SK-N-SH treated with all-trans-retinoic acid at 6 μM for 48 hours (cell line): Measurements from ENCODE around the gene RBBP6.

Source experiments
- ATAC-seq: fragments of 200-7000 bp; cut with Tn5 transposase; 3 replicates; pipeline ENCODE4 v1.9.1; 2020; ENCODE audit warnings: mild to moderate bottlenecking, moderate library complexity
- ARNTL ChIP-seq: fragments of 450-650 bp; formaldehyde crosslinking; IDR thresholded peaks from 2 replicates; pipeline ENCODE4 v1.5.0; 2020; ENCODE audit warnings: low read depth, mild to moderate bottlenecking, moderate library complexity, borderline replicate concordance
- CREB5 ChIP-seq: fragments of 250-450 bp; sonication (Bioruptor Pico); IDR thresholded peaks from 2 replicates; pipeline ENCODE4 v1.5.1; 2020; ENCODE audit warnings: low read depth, mild to moderate bottlenecking, moderate library complexity
- CSDC2 ChIP-seq: fragments of 250-450 bp; sonication (Bioruptor Pico); IDR thresholded peaks from 2 replicates; pipeline ENCODE4 v1.5.0; 2020; ENCODE audit warnings: mild to moderate bottlenecking, moderate library complexity
- CSRNP3 ChIP-seq: fragments of 250-450 bp; sonication (Bioruptor Pico); IDR thresholded peaks from 2 replicates; pipeline ENCODE4 v1.5.1; 2021; ENCODE audit warnings: mild to moderate bottlenecking, moderate library complexity
- ESRRG ChIP-seq: fragments of 250-450 bp; sonication (Bioruptor Pico); IDR thresholded peaks from 2 replicates; pipeline ENCODE4 v1.6.1; 2021; ENCODE audit warnings: mild to moderate bottlenecking
- GLIS3 ChIP-seq: fragments of 250-450 bp; sonication (Bioruptor Pico); IDR thresholded peaks from 2 replicates; pipeline ENCODE4 v1.5.0; 2020; ENCODE audit warnings: mild to moderate bottlenecking, moderate library complexity
- ISL1 ChIP-seq: fragments of 250-450 bp; sonication (Bioruptor Pico); IDR thresholded peaks from 2 replicates; pipeline ENCODE4 v2.1.2; 2022; ENCODE audit warnings: mild to moderate bottlenecking, moderate library complexity
- PPARA ChIP-seq: fragments of 250-450 bp; sonication (Bioruptor Pico); IDR thresholded peaks from 2 replicates; pipeline ENCODE4 v1.5.0; 2020; ENCODE audit warnings: mild to moderate bottlenecking, borderline replicate concordance
- RARB ChIP-seq: fragments of 250-450 bp; sonication (Bioruptor Pico); IDR thresholded peaks from 2 replicates; pipeline ENCODE4 v1.8.0; 2021; ENCODE audit warnings: mild to moderate bottlenecking, moderate library complexity
- SNAI2 ChIP-seq: fragments of 250-450 bp; sonication (Bioruptor Pico); IDR thresholded peaks from 2 replicates; pipeline ENCODE4 v1.5.0; 2020; ENCODE audit warnings: mild to moderate bottlenecking, moderate library complexity
- TCF4 ChIP-seq: fragments of 250-450 bp; sonication (Bioruptor Pico); IDR thresholded peaks from 2 replicates; pipeline ENCODE4 v1.8.0; 2021; ENCODE audit warnings: mild to moderate bottlenecking, moderate library complexity, borderline replicate concordance
- TOX ChIP-seq: fragments of 250-450 bp; sonication (Bioruptor Pico); IDR thresholded peaks from 2 replicates; pipeline ENCODE4 v1.8.0; 2021; ENCODE audit warnings: mild to moderate bottlenecking, moderate library complexity, borderline replicate concordance
- TSHZ2 ChIP-seq: fragments of 250-450 bp; sonication (Bioruptor Pico); IDR thresholded peaks from 2 replicates; pipeline ENCODE4 v1.5.0; 2020; ENCODE audit warnings: mild to moderate bottlenecking, moderate library complexity
- ZC3H10 ChIP-seq: fragments of 250-450 bp; sonication (Bioruptor Pico); IDR thresholded peaks from 2 replicates; pipeline ENCODE4 v1.5.1; 2021; ENCODE audit warnings: mild to moderate bottlenecking, moderate library complexity
- ZFP3 ChIP-seq: fragments of 250-450 bp; sonication (Bioruptor Pico); IDR thresholded peaks from 2 replicates; pipeline ENCODE4 v1.5.0; 2020; ENCODE audit warnings: mild to moderate bottlenecking, moderate library complexity
- ZFP30 ChIP-seq: fragments of 450-650 bp; formaldehyde crosslinking; IDR thresholded peaks from 2 replicates; pipeline ENCODE4 v1.5.0; 2022; ENCODE audit warnings: mild to moderate bottlenecking, moderate library complexity
- ZNF565 ChIP-seq: fragments of 450-650 bp; formaldehyde crosslinking; conservative IDR thresholded peaks from 2 replicates; pipeline ENCODE4 v1.5.0; 2020; ENCODE audit warnings: low read depth, mild to moderate bottlenecking, moderate library complexity
- ZNF70 ChIP-seq: fragments of 450-650 bp; formaldehyde crosslinking; IDR thresholded peaks from 2 replicates; pipeline ENCODE4 v1.5.0; 2020; ENCODE audit warnings: mild to moderate bottlenecking, moderate library complexity
- ZNF8 ChIP-seq: fragments of 450-650 bp; formaldehyde crosslinking; IDR thresholded peaks from 2 replicates; pipeline ENCODE4 v1.5.0; 2020; ENCODE audit warnings: mild to moderate bottlenecking, moderate library complexity
- TF ChIP-seq, protein P1 (sequence below): fragments of 250-450 bp; sonication (Bioruptor Pico); IDR thresholded peaks from 2 replicates; pipeline ENCODE4 v1.8.0; 2020; ENCODE audit warnings: mild to moderate bottlenecking, moderate library complexity, borderline replicate concordance

Gene RBBP6

GRCh38 chr16:24577167-24577566 is 37.8 kb downstream of the RBBP6 start:
- no peak for ATAC-seq

DNA sequence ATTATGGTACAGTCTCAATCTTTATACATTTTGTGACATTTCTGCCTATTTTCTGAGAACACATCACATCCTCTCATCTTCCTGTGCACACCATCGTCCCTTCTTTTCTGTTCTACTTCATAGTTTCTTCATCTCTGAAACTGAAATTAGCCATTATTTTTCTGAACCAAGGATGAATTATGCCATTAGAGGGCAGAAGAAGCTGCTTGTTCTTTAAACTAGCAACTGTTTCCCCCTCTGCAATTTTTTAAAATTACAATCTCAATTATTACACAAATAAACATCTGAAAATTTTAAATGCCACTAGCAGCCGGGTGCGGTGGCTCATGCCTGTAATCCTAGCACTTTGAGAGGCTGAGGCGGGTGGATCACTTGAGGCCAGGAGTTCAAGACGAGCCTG is 41.3 kb downstream of the RBBP6 start:
- ATAC-seq, result peak; percentile 46; the same call in 1 of the 3 replicates
- TF ChIP-seq ZC3H10 (CRISPR knock-in tag), result no peak
- TF ChIP-seq, protein P1, sequence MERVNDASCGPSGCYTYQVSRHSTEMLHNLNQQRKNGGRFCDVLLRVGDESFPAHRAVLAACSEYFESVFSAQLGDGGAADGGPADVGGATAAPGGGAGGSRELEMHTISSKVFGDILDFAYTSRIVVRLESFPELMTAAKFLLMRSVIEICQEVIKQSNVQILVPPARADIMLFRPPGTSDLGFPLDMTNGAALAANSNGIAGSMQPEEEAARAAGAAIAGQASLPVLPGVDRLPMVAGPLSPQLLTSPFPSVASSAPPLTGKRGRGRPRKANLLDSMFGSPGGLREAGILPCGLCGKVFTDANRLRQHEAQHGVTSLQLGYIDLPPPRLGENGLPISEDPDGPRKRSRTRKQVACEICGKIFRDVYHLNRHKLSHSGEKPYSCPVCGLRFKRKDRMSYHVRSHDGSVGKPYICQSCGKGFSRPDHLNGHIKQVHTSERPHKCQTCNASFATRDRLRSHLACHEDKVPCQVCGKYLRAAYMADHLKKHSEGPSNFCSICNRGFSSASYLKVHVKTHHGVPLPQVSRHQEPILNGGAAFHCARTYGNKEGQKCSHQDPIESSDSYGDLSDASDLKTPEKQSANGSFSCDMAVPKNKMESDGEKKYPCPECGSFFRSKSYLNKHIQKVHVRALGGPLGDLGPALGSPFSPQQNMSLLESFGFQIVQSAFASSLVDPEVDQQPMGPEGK (CRISPR knock-in tag), result no peak

More at GRCh38 chr16:24577167-24577566, 37.8 kb downstream of the RBBP6 start:
- TF ChIP-seq TCF4, result no peak
- TF ChIP-seq ARNTL (CRISPR knock-in tag), result no peak
- TF ChIP-seq ZNF565, result no peak
- no peak for TF ChIP-seq GLIS3 (CRISPR knock-in tag)
- TF ChIP-seq CREB5 (CRISPR knock-in tag), result no peak
- no peak for TF ChIP-seq TSHZ2 (CRISPR knock-in tag)
- TF ChIP-seq ESRRG (CRISPR knock-in tag), result no peak
- TF ChIP-seq CSDC2 (CRISPR knock-in tag), result no peak
- no peak for TF ChIP-seq PPARA (CRISPR knock-in tag)
- TF ChIP-seq ISL1, result no peak
- TF ChIP-seq CSRNP3 (CRISPR knock-in tag), result no peak
- TF ChIP-seq ZNF70 (CRISPR knock-in tag), result no peak
- TF ChIP-seq, protein P1 (CRISPR knock-in tag), result no peak

GRCh38 chr16:24583494-24583893 is 44.1 kb downstream of the RBBP6 start:
- no peak for TF ChIP-seq TCF4
- no peak for TF ChIP-seq ZFP30
- no peak for TF ChIP-seq CSRNP3 (CRISPR knock-in tag)
- no peak for TF ChIP-seq ZNF565
- no peak for TF ChIP-seq CSDC2 (CRISPR knock-in tag)
- TF ChIP-seq RARB (CRISPR knock-in tag), result no peak
- no peak for TF ChIP-seq ZNF8 (CRISPR knock-in tag)
- no peak for TF ChIP-seq TOX (CRISPR knock-in tag)
- no peak for TF ChIP-seq ISL1
- no peak for TF ChIP-seq SNAI2 (CRISPR knock-in tag)
- no peak for TF ChIP-seq ARNTL (CRISPR knock-in tag)
- TF ChIP-seq ZFP3 (CRISPR knock-in tag), result no peak
- no peak for TF ChIP-seq ESRRG (CRISPR knock-in tag)
- no peak for TF ChIP-seq ZC3H10 (CRISPR knock-in tag)
- TF ChIP-seq, protein P1 (CRISPR knock-in tag), result no peak
- TF ChIP-seq TSHZ2 (CRISPR knock-in tag), result no peak
- no peak for TF ChIP-seq PPARA (CRISPR knock-in tag)
- ATAC-seq, result no peak
